HepG2 (cell line): ENCODE measurements around the gene XKR7. TPM values are rescaled to one million over a fixed set of nuclear protein-coding genes. Genes with fewer than 3 reads are reported as not detected.

Experiments
- ATAC-seq: fragments of 200-7000 bp; cut with Tn5 transposase; 3 replicates; pipeline ENCODE4 v1.9.1; 2020; ENCODE audit warnings: mild to moderate bottlenecking, moderate library complexity
- BruUV-seq: library from RNA; stranded (reverse); fragments of 400-500 nt; replicated peaks from 2 replicates; lab custom pipeline; 2021; lab: Mats Ljungman, UMichigan
- CTCF ChIA-PET: fragments of 300-600 bp; formaldehyde crosslinking; extraction: SDS; loops from one replicate; lab custom pipeline; 2021; ENCODE audit warnings: low total read pairs, inconsistent platforms, low intra/inter-chr PET ratio; lab: Yijun Ruan, JAX
- POLR2A ChIA-PET: fragments of 350-600 bp; sonication (Branson Sonifier 250); formaldehyde crosslinking; loops from one replicate; lab custom pipeline; 2020; ENCODE audit warnings: antibody characterized with exemption, inconsistent platforms; lab: Yijun Ruan, JAX
- DNase-seq: peaks from one replicate; pipeline ENCODE4 v3.0.0-alpha.2; 2015; ENCODE audit warnings: low spot score
- FAIRE-seq: peaks from 3 replicates; lab custom pipeline; 2011; peaks lifted over from hg19 to GRCh38; lab: Jason Lieb, UNC
- H2AFZ ChIP-seq: one replicate; pipeline ENCODE4 v1.6.1; 2011; ENCODE audit warnings: low read length, inconsistent platforms
- H3K27ac ChIP-seq: fragments of 300-600 bp; 3 replicates; pipeline ENCODE4 v1.8.0; 2011; ENCODE audit warnings: mixed run types, mild to moderate bottlenecking, mixed read lengths, low read length, inconsistent platforms; ENCODE audit not compliant: insufficient read depth; ENCODE audit errors: extremely low read length
- H3K27me3 ChIP-seq, 2 experiments: fragments of 200-600 bp in 1 of 2; 2 replicates in 1 of 2; 3 replicates in 1 of 2; pipeline versions ENCODE4 v1.6.0 to v1.8.0; 2011; ENCODE audit warnings: low read length in 2 of 2, mild to moderate bottlenecking in 2 of 2, moderate library complexity in 2 of 2, inconsistent platforms in 1 of 2; ENCODE audit not compliant: insufficient read depth in 2 of 2, control insufficient read depth in 1 of 2
- H3K36me3 ChIP-seq, 2 experiments: fragments of 200-600 bp in 1 of 2; replicated peaks in 1 of 2; 2 replicates in 1 of 2; 3 replicates in 1 of 2; pipeline versions ENCODE4 v1.5.1 to v1.8.0; 2011; ENCODE audit warnings: low read length in 2 of 2, inconsistent platforms in 1 of 2; ENCODE audit not compliant: insufficient read depth in 2 of 2, control insufficient read depth in 1 of 2
- H3K4me1 ChIP-seq: 2 replicates; pipeline ENCODE4 v1.5.1; 2012; ENCODE audit warnings: low read length, inconsistent platforms; ENCODE audit not compliant: insufficient read depth
- H3K4me2 ChIP-seq: 2 replicates; pipeline ENCODE4 v1.6.0; 2011; ENCODE audit warnings: low read depth, low read length, inconsistent platforms
- H3K4me3 ChIP-seq, 3 experiments: fragments of 200-600 bp in 1 of 3; sonication (generic), shearing (Covaris generic) in 1 of 3; replicated peaks in 1 of 3; 2 replicates each; pipeline ENCODE4 v1.5.1; 2011 to 2016; ENCODE audit warnings: low read length in 3 of 3, inconsistent platforms in 2 of 3, low read depth in 2 of 3, mild to moderate bottlenecking in 2 of 3, control low read depth in 1 of 3, mixed read lengths in 1 of 3; ENCODE audit not compliant: insufficient read depth in 1 of 3
- H3K79me2 ChIP-seq: one replicate; pipeline ENCODE4 v1.6.1; 2011; ENCODE audit warnings: low read length, inconsistent platforms; ENCODE audit not compliant: insufficient read depth
- H3K9ac ChIP-seq: 2 replicates; pipeline ENCODE4 v1.6.0; 2011; ENCODE audit warnings: mild to moderate bottlenecking, low read depth, low read length, inconsistent platforms; ENCODE audit not compliant: insufficient read depth
- H3K9me3 ChIP-seq: 2 replicates; pipeline ENCODE4 v1.5.1; 2012; ENCODE audit warnings: mild to moderate bottlenecking, low read length
- H4K20me1 ChIP-seq: 2 replicates; pipeline ENCODE4 v1.6.0; 2011; ENCODE audit warnings: inconsistent platforms, mild to moderate bottlenecking, low read length, moderate library complexity; ENCODE audit not compliant: insufficient read depth
- ATF7-NPFF ChIP-seq: sonication (generic); formaldehyde crosslinking; IDR thresholded peaks from 2 replicates; pipeline ENCODE4 v1.8.1; 2023; ENCODE audit warnings: mild to moderate bottlenecking, low read depth, missing genetic modification reagents, moderate library complexity
- BCLAF1 ChIP-seq: fragments of 450-650 bp; IDR thresholded peaks from 2 replicates; pipeline ENCODE4 v1.6.1; 2017; ENCODE audit warnings: mild to moderate bottlenecking
- DRAP1 ChIP-seq: IDR thresholded peaks from 2 replicates; pipeline ENCODE4 v1.6.1; 2016; ENCODE audit warnings: missing genetic modification reagents, missing compliant biosample characterization
- MEIS2 ChIP-seq: sonication (generic); formaldehyde crosslinking; IDR thresholded peaks from 2 replicates; pipeline ENCODE4 v1.9.0; 2021; ENCODE audit warnings: mild to moderate bottlenecking, missing genetic modification reagents
- MIER3 ChIP-seq: IDR thresholded peaks from 2 replicates; pipeline ENCODE4 v1.6.1; 2016; ENCODE audit warnings: missing compliant biosample characterization, borderline replicate concordance
- MTF2 ChIP-seq: sonication (generic); formaldehyde crosslinking; IDR thresholded peaks from 2 replicates; pipeline ENCODE4 v1.5.0; 2020; ENCODE audit warnings: missing genetic modification reagents, borderline replicate concordance
- NPAS2 ChIP-seq: sonication (generic); formaldehyde crosslinking; IDR thresholded peaks from 2 replicates; pipeline ENCODE4 v1.8.0; 2022; ENCODE audit warnings: mild to moderate bottlenecking, missing genetic modification reagents, borderline replicate concordance
- PAWR ChIP-seq: sonication (generic); formaldehyde crosslinking; IDR thresholded peaks from 2 replicates; pipeline ENCODE4 v1.4.0; 2020; ENCODE audit warnings: missing genetic modification reagents, mild to moderate bottlenecking, borderline replicate concordance
- RFX1 ChIP-seq: fragments of 450-650 bp; IDR thresholded peaks from 2 replicates; pipeline ENCODE4 v1.6.1; 2017
- SATB2 ChIP-seq: sonication (generic); formaldehyde crosslinking; IDR thresholded peaks from 2 replicates; pipeline ENCODE4 v1.5.0; 2020; ENCODE audit warnings: missing genetic modification reagents
- SMARCC2 ChIP-seq: fragments of 450-650 bp; IDR thresholded peaks from 2 replicates; pipeline ENCODE4 v1.6.1; 2017; ENCODE audit warnings: antibody characterized with exemption, mild to moderate bottlenecking
- SP4 ChIP-seq: sonication (generic); formaldehyde crosslinking; IDR thresholded peaks from 2 replicates; pipeline ENCODE4 v1.8.1; 2023; ENCODE audit warnings: mild to moderate bottlenecking, missing genetic modification reagents
- ZNF10 ChIP-seq: sonication (generic); formaldehyde crosslinking; IDR thresholded peaks from 2 replicates; pipeline ENCODE4 v1.4.0; 2020; ENCODE audit warnings: mild to moderate bottlenecking, low read depth, missing genetic modification reagents, borderline replicate concordance
- ZNF343 ChIP-seq: sonication (generic); formaldehyde crosslinking; IDR thresholded peaks from 2 replicates; pipeline ENCODE4 v1.4.0; 2020; ENCODE audit warnings: mild to moderate bottlenecking, missing genetic modification reagents
- ZNF484 ChIP-seq: sonication (generic); formaldehyde crosslinking; IDR thresholded peaks from 2 replicates; pipeline ENCODE4 v1.5.1; 2020; ENCODE audit warnings: mild to moderate bottlenecking, low read depth, missing genetic modification reagents, borderline replicate concordance
- ZNF607 ChIP-seq: sonication (generic); formaldehyde crosslinking; IDR thresholded peaks from 2 replicates; pipeline ENCODE4 v1.5.1; 2020; ENCODE audit warnings: missing genetic modification reagents, mild to moderate bottlenecking, borderline replicate concordance
- ZNF615 ChIP-seq: sonication (generic); formaldehyde crosslinking; IDR thresholded peaks from 2 replicates; pipeline ENCODE4 v1.5.0; 2020; ENCODE audit warnings: mild to moderate bottlenecking, missing genetic modification reagents, borderline replicate concordance
- ZNF639 ChIP-seq: conservative IDR thresholded peaks from 2 replicates; pipeline ENCODE4 v1.6.1; 2018; ENCODE audit warnings: missing genetic modification reagents
- ZNF850 ChIP-seq: sonication (generic); formaldehyde crosslinking; conservative IDR thresholded peaks from 2 replicates; pipeline ENCODE4 v1.9.0; 2021; ENCODE audit warnings: mild to moderate bottlenecking, missing genetic modification reagents
- WGBS: methylation state at CpG from one replicate; pipeline ENCODE4 v1.1.6; 2017; ENCODE audit warnings: low lambda C conversion rate; 5-methylcytosine and 5-hydroxymethylcytosine counted together
- in situ Hi-C: cut with HindIII; loops from 2 replicates; pipeline ENCODE4 v1.10.0; 2017; ENCODE audit warnings: low pct_unique_long_range_greater_than_20kb; ENCODE audit not compliant: extremely low pct_ligation_motif_present
- intact Hi-C: fragments of 100-400 bp; cut with micrococcal nuclease; formaldehyde crosslinking; loops from one replicate; pipeline ENCODE4 v1.10.0; 2022; ENCODE audit not compliant: unreplicated experiment
- polyA plus RNA-seq, 8 experiments: library from polyadenylated mRNA; depleted of rRNA in 3 of 8; stranded (reverse) in 7 of 8; unstranded in 1 of 8; fragments of >200 nt; fragmentation: Illumina TruSeq in 4 of 8; extraction: Trizol in 4 of 8; gene quantifications; 2 replicates each; pipeline versions ENCODE4 v1.2.1 to v1.2.3, GENCODE V29; 2011 to 2016; ENCODE audit warnings: low read depth in 4 of 8, missing spikeins in 1 of 8, mixed read lengths in 1 of 8; ENCODE audit not compliant: insufficient read depth in 1 of 8
- total RNA-seq, 5 experiments: library from RNA; depleted of rRNA; stranded (reverse); fragments of >200 nt; fragmentation: Illumina TruSeq; extraction: Trizol; gene quantifications; 2 replicates each; pipeline ENCODE4 v1.2.3, GENCODE V29; 2016; ENCODE audit warnings: low read depth in 1 of 5

XKR7 gene
- total and polyA plus RNA-seq, 2 of the 13 experiments (the other 11 are each of a cell fraction or from before 2014, with no cell fraction given), result not detected

GRCh38 chr20:31951530-31952453 lies 16.2 kb upstream of the XKR7 start, which contains the start of gene PDRG1:
PDRG1 (minus strand) TSS chr20:31952046; CDS start chr20:31951961, 85 bp downstream.
- Histone ChIP-seq H3K27me3 (no peaks in the 10 kb centered on the region; a peak in 1 of 5 replicates), H3K9ac (peak within 1 kb of the TSS; percentile 98), H3K9me3 (no peaks in the 10 kb centered on the region), H3K79me2 (peaks cover 29% of the 10 kb centered on the region), H3K4me2 (peak within 1 kb of the TSS; percentile 99), H4K20me1 (peaks cover 13% of the 10 kb centered on the region; the same call in 1 of the 2 replicates), H3K4me1 (peaks cover 15% of the 10 kb centered on the region), H3K36me3 (peaks cover 28 to 31% of the 10 kb centered on the region in 2 experiments), H3K4me3 (peak within 1 kb of the TSS; percentile 96 to 98 (median 98)), H2AFZ (no peak within 1 kb of the TSS), H3K27ac (peak within 1 kb of the TSS; percentile 73)
- DNase-seq (peak; percentile 98), ATAC-seq (peak; percentile 96), FAIRE-seq (peak; percentile 92)
- in situ Hi-C loops (loop anchor here (5.0 kb wide), 1 partner anchor 94 kb away; no protein-coding TSS in a partner anchor), intact Hi-C loops (loop anchor here (1.0 to 10.0 kb wide), 3 partner anchors 81 to 127 kb away; no protein-coding TSS in a partner anchor)
- ChIA-PET POLR2A (interaction anchor here (0.6 to 1.8 kb wide), 21 partner anchors 9 to 272 kb away, joined by 3 to 12 read pairs (median 4); partner anchors contain the start of gene TM9SF4), CTCF (interaction anchor here (0.9 to 2.3 kb wide), 5 partner anchors 80 to 129 kb away, joined by 3 to 47 read pairs (median 8); no protein-coding TSS in a partner anchor)
- no TSS peak for BruUV-seq
- 2% methylated on average over 45 of the region's 63 CpGs for WGBS
- TF ChIP-seq ZNF850 (CRISPR knock-in tag) (no peak), DRAP1 (CRISPR knock-in tag) (peak; percentile 89), BCLAF1 (no peak), ZNF10 (no peak), PAWR (CRISPR knock-in tag) (no peak), ZNF484 (CRISPR knock-in tag) (no peak; the same call in 1 of the 2 replicates), NPAS2 (CRISPR knock-in tag) (0 out of 2 replicates have a peak, but pooled peaks have one; percentile 52), MTF2 (peak; percentile 71; the same call in 1 of the 2 replicates), ZNF615 (CRISPR knock-in tag) (no peak), ZNF343 (CRISPR knock-in tag) (no peak), ZNF639 (peak; percentile 49; the same call in 1 of the 2 replicates), MEIS2 (CRISPR knock-in tag) (peak; percentile 94), SATB2 (CRISPR knock-in tag) (0 out of 2 replicates have a peak, but pooled peaks have one; percentile 68), MIER3 (CRISPR knock-in tag) (peak; percentile 95), ZNF607 (peak; percentile 90; the same call in 1 of the 2 replicates), ATF7-NPFF (CRISPR knock-in tag) (peak; percentile 84), SP4 (CRISPR knock-in tag) (peak; percentile 94), RFX1 (no peak), SMARCC2 (no peak)
